ENCODE measurements around the gene C5AR1.
"Not testable (repeated sequence)": the region's sequence is repeated elsewhere in the genome, so short reads cannot be mapped to it uniquely, and the experiment has no call there.

The C5AR1 gene

DNA sequence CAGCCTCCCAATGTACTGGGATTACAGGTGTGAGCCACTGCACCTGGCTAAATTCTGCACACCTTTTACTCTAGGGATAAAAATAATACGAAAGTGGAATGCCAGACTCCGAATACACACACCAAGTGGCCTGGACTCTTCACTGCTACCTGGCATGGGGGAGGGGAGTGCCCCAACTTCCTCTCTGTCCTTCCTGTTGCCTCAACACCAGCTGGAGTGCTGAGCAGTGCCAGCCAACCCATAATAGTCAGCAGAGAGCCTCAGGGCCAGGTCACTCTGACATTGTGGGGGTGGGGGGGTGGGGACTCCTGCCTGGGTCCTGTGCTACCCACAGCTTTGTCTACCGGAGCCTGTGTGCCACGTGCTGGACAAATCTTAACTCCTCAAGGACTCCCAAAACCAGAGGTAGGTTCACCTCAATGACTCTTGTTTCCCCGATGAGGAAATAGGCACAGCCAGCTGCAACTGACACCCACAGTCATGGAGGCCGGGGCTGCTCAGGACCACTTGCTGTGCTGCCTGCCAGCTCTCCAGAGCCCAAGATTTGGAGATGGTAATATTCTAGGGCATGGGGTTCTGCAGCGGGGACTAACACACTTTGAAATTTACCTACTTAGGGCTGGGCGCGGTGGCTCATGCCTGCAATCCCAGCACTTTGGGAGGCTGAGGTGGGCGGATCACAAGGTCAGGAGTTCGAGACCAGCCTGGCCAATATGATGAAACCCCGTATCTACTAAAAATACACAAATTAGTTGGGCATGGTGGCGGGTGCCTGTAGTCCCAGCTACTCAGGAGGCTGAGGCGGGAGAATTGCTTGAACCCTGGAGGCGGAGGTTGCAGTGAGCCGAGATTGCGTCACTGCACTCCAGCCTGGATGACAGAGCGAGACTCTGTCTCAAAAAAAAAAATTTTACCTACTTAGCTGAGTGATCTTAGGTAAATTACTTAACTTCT, 27.4 kb downstream of the C5AR1 start:
- DNase-seq: not testable (repeated sequence)

DNA sequence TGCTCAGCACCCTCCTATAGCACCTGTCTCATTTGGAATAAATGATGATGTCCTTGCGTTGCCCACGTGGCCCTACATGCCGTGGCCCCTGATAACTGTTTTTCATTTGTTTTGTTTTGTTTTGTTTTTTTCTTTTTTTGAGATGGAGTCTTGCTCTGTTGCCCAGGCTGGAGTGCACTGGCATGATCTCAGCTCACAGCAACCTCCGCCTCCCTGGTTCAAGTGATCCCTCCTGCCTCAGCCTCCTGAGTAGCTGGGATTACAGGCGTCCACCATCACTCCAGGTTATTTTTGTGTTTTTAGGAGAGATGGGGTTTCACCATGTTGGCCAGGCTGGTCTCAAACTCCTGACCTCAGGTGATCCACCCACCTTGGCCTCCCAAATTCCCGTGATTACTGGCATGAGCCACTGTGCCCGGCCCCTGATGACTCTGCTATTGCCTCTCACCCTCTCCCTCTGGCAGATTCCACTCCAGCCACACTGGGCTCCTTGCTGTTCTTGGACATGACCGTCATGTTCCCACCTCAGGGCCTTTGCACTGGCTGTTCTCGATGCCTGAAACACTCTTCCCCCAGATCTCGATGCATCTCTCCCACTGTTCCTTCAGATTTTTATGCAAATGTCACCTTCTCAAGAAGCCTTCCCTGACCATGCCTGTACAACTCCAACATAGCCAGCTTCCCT, 29.7 kb downstream of the C5AR1 start:
- DNase-seq: no peak

DNA sequence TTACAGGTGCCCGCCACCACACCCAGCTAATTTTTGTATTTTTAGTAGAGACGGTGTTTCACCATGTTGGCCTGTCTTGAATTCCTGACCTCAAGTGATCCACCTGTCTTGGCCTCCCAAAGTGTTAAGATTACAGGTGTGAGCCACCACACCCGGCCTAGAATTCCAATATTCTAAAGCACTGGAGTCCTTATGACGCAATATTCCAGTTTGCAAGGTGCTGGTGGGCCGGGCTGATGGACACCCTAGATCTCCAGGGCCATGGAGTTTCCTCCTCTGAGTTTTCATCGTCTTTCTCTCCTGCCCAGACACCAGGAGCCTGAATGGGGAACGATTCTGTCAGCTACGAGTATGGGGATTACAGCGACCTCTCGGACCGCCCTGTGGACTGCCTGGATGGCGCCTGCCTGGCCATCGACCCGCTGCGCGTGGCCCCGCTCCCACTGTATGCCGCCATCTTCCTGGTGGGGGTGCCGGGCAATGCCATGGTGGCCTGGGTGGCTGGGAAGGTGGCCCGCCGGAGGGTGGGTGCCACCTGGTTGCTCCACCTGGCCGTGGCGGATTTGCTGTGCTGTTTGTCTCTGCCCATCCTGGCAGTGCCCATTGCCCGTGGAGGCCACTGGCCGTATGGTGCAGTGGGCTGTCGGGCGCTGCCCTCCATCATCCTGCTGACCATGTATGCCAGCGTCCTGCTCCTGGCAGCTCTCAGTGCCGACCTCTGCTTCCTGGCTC, 31.0 kb downstream of the C5AR1 start:
- no peak for DNase-seq

DNA sequence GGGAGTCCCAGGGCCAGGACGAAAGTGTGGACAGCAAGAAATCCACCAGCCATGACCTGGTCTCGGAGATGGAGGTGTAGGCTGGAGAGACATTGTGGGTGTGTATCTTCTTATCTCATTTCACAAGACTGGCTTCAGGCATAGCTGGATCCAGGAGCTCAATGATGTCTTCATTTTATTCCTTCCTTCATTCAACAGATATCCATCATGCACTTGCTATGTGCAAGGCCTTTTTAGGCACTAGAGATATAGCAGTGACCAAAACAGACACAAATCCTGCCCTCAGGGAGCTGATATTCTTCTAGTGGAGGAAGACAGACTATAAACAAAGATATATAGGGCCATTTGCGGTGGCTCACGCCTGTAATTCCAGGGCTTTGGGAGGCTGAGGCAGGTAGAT, 32.1 kb downstream of the C5AR1 start:
- DNase-seq: no peak

DNA sequence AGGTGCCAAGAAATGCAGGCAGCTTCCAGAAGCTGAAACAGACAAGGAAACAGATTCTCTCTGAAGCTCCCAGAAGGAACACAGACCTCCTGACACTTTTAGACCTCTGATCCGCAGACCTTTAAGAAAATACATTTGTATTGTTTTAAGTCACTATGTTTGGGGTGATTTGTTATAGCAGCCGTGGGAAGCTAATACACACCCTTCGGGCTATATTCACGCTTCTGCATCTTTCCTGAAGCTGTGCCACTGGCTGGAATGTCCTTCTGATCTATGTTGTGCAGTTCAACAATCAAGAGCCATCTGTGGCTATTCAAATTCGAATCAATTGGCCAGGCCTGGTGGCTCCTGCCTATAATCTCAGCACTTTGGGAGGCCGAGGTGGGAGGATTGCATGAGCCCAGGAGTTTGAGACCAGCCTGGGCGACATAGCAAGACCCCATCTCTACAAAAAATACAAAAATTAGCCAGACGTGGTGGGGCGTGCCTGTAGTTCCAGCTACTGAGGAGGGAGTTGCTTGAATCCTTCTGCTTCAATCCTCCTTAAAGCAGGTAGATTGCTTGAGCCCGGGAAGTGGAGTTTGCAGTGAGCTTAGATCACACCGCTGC, 33.6 kb downstream of the C5AR1 start:
- no peak for DNase-seq

DNA sequence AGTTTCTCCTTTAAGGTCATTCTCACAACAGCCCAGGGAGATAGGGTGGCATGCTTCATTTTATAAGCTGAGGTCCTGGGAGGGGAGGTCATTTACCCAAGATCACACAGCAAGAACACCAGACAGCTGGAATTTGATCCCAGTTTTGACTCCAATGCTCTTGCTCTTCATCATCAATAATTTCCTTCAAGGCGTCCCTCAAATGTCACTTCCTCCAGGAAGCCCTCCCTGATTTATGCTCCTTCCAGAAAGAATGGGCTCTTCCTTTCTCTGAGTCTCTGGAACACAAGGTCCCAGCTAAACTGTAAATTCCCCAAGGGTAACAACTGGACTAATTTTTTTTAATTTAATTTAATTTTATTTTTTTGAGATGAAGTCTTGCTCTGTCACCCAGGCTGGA, 34.8 kb downstream of the C5AR1 start:
- DNase-seq: no peak

DNA sequence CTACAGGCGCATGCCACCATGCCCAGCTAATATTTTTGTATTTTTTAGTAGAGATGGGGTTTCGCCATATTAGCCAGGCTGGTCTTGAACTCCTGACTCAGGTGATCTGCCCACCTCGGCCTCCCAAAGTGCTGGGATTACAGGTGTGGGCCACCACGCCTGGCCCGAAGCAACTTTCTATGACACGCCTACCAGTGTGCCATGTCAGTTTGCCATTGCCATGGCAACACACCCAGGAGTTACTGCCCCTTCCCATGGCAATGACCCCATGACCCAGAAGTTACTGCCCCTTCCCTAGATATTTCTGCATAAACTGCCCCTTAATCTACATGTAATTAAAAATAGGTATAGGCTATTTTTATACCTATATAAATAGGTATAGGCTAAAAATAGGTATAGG, 36.4 kb downstream of the C5AR1 start:
- not testable (repeated sequence) for DNase-seq

DNA sequence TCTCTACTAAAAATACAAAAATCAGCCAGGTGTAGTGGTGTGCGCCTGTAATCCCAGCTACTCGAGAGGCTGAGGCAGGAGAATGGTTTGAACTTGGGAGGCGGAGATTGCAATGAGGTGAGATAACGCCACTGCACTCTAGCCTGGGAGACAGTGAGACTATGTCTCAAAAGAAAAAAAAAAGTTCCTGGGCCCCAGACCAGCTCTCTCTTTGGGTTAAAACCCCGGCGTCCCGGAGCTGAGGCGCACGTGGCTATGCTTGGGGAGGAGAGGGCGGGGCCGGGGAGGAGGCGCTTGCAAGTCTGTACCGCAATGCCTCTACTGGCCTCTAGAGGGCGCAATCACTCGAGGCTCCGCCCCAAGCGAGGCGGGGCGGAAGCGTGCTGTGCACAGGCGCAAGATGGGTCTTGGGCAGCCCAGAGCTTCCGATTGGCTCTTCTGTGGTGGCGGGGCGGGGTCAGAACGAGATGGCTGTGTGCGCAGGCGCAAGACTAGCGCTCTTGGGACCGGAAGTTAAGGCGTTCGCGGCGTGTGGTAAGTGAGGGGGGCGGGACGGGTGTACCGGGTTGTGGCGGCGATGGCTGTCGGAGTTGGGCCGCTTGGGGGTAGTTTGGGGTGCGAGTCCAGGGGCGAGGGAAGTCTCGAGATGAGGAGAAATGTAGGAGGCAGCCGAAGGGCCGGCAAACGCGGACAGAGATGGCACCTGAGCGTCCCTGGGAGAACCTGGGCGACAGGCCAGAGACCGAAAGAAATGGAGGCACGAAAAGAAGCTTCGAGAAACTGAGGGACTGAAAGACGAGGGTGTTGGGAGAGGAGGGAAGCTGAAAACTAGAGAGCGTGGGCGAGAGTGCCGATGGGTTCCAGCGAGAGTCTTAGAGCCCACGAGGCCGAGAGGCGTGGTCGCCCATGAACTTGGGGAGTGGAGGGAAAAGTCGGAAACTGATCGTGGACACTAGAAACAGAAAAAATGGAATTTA, 39.4 kb downstream of the C5AR1 start, which contains the start of gene DHX34:
Gene DHX34 (plus strand): TSS at position 497 of the 977 bp plus-strand sequence. CDS start 3,716 bp downstream, outside the sequence.
- peak; percentile 98 for DNase-seq

DNA sequence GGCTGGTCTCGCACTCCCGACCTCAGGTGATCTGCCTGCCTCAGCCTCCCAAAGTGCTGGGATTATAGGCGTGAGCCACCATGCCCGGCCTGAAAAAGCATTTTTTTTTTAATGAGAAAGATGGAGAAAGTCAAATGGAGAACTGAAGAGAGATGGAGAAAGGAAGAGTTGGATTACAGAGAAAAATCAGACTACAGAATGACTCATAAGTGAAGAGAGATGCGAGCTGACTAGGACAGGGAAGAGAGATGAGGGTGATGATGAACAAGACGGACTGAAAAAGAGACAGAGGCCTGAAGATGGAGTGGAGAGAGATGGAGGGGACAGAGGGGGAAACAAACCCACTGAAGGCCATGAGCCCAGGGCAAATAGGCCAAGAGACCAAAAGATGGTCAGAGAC, 41.0 kb downstream of the C5AR1 start:
- DNase-seq: no peak

DNA sequence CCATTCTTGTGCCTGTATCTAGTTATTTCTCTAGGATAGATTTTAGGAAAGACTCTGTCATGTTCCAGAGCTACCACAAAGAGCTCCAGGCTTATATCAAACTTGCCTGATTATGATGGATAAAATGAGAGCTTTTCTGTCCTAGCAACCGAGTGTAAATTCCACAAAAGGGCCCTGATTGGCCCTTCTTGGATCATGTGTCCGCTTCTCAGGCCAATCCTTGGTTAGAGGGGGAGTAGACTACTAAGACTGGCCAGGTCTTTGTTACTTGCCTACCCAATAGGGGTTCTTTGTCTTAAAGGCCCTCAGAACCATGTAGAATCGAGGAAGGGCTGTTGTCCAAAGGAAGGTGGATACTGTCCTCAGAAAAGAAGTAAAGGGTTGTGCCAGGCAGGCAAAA, 41.9 kb downstream of the C5AR1 start:
- peak; percentile 12 for DNase-seq

DNA sequence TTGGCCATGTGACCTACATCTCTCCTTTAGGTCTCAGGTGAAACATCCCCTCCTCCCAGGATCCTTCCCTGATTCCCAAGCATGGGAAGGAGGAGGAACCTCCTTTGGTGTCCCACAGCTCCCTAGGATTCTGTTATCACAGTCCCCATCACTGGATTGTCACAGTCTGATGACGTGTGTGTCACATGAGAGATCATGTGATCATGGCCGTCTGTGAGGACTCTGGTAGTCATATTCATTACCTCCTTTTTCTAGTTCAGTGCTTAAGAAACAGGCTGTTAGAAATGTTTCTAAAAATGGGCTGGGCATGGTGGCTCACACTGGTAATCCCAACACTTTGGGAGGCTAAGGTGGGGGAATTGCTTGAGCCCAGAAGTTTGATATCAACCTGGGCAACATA, 42.4 kb downstream of the C5AR1 start:
- no peak for DNase-seq

DNA sequence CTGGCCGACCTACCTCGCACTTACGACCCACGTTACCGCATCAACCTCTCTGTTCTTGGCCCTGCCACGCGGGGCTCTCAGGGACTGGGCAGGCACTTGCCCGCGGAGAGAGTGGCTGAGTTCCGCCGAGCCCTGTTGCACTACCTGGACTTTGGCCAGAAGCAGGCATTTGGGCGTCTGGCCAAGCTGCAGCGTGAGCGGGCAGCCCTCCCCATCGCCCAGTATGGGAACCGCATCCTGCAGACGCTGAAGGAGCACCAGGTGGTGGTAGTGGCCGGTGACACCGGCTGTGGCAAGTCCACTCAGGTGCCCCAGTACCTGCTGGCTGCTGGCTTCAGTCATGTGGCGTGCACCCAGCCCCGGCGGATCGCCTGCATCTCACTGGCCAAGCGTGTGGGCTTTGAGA, 43.6 kb downstream of the C5AR1 start:
- no peak for DNase-seq

DNA sequence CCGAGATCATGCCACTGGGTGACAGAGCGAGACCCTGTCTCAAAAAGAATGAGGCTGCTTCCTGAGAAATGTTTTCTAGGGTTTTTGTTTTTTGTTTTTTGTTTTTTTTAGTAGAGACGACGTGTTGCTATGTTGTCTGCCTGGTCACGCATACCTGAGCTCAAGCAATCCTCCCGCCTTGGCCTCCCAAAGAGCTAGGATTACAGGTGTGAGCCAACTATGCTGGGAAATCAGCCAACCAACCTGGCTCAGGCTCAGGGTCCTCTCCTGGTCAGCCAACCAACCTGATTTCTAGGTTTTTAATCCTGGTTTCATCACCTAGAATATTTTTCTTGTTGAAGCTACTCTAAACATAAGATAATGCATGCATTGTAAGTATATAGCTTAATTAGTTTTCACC, 47.2 kb downstream of the C5AR1 start:
- no peak for DNase-seq

DNA sequence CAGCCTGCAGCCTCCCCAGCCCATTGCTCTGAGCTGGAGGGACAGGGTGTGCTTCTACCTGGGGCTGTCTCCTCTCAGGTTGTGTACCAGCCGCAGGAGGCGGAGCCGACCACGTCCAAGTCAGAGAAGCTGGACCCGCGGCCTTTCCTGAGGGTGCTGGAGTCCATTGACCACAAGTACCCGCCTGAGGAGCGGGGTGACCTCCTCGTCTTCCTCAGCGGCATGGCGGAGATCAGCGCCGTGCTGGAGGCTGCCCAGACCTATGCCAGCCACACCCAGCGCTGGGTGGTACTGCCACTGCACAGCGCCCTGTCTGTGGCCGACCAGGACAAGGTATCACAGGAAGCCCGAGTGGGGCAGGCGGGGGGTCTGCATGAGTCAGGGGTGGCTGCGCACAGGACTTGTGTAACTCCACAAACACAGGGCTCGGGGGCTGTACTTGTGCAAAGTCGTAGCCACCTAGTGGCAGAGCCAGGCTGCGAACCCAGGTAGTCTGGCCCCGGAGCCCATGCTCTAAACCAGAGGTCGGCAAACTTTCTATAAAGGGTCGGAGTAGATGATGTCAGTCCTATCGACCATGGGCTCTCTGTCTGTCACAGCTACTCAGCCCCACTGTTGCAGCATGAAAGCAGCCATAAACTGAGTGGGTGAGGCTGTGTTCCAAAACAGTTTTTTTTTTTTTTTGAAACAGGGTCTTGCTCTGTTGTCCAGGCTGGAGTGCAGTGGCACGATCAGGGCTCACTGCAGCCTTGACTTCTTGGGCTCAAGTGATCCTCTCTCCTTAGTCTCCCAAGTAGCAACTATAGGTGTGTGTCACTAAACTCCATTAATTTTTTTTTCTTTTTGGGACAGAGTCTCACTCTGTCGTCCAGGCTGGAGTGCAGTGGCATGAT, 48.4 kb downstream of the C5AR1 start:
- no peak for DNase-seq

DNA sequence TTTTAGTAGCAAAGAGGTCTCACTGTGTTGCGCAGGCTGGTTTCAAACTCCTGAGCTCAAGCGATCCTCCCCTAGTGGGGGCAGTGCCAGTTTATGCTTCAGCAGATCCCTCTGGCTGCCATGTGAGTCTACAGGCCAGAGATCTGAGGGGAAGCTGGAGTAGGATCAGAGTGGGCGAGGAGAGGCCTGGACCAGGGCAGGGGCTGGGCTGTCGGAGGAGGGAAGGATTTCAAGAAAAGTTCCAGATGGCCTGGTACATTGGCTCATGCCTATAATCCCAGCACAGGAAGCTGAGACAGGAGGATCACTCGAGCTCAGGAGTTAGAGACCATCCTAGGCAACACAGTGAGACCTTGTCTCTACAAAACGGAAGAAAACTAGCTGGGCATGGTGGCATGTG, 49.3 kb downstream of the C5AR1 start:
- no peak for DNase-seq

DNA sequence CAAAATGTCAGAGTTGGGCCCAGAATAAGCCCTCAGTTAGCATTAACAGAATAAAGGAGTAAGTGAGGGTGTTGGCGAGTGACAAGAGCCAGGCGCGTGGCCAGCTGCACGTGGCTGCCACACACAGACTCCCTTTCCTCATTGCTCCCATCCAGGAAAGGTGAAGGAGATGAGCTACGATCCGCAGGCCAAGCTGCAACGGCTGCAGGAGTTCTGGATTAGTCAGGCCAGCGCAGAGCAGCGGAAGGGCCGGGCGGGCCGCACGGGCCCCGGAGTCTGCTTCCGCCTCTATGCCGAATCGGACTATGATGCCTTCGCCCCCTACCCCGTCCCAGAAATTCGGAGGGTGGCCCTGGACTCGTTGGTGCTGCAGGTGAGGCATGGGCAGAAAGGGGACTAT, 52.7 kb downstream of the C5AR1 start:
- DNase-seq: no peak

DNA sequence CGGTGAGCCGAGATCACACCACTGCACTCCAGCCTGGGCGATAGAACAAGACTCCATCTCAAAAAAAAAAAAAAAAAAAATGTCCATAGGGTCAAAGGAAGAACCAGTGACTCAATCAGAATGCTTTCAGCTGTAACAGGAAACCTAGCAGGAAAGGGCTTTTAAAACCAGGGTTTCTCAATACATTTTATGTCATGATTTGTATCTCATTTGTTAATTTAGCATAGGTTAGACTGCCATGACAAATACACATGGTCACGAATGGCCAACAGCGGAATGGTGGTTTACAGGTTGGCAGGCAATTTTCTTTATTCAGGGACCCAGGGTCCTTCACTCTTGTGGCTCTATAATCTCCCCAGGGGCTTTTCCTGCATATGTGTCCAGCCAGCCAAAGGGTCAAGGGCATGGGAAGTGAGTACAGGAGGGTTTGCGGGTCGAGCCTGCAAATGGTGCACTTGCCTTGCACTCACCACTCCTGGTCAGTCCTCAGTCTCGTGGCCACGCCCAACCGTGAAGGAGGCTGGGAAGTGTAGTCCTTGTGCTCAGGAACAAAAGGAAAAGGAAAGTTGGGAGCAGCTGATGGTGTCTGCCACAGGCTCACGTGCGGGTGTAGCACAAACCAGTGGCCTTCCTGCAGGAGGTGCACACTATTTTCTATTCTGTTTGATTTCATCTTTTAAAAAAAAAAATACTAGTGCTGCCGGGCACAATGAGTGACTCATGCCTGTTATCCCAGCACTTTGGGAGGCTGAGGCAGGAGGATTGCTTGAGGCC, 54.3 kb downstream of the C5AR1 start:
- DNase-seq: no peak

DNA sequence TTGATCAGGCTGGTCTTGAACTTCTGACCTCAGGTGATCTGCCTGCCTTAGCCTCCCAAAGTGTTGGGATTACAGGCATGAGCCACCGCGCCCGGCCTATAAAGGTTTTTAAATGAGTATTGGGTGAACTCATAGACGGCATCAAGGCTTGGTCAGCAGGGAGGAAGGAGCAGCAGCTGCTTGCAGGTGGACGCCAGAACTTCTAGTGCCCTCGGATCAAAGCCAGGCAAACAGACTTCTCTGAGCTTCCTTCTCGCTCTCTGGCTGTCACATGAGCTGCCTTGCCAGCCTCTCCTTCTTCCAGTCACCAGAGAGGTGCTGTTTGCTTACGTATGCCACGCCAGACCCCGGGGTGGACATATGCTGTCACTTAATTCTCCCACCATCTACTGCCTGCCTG, 55.8 kb downstream of the C5AR1 start:
- not testable (repeated sequence) for DNase-seq

DNA sequence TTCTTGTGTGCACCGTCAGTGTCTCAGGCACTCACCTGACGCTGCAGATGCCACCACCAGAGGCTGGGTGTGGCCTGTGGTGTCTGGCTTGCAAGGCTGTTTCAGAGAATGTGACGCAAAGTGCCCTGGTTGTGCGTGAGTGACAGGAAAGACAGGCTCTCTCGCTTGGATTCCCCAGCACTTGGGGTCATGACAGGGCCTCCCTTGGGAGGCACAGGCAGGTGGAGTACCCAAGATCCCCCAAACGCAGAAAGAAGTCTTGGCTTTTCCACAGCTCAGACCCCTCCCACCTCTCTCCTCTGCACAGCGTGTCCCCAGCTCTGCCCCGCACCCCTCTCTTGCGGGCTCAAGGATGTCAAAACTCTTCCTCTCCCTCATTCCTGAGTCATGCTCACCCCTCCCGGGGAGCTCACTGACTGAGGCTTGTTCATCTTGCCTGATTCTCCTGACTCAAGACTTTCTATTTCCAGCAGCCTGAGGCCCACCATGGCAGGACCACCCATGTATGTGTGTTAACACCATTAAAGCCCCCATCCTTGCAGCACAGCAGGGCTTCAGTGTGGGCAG, 60.5 kb downstream of the C5AR1 start:
- DNase-seq: no peak

DNA sequence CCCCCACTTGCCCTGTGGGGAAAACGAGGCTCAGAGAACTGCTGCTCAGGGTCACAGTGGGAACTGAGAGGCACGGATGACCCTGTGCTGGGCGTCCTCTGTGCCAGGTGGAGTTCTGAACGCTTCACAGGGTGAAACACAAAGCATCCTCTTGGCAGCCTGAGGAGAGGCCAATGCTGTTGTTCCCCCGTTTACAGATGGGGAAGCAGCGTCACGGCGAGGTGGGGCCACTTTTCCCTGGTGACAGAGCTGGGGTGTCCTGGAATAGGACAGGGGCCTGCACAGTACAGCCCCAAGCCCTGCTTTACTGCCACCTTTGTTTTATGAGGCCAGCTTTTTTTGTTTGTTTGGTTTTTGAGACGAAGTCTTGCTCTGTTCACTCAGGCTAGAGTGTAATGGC, 61.6 kb downstream of the C5AR1 start:
- DNase-seq: no peak

Measured in NCI-H1694 treated with DMSO at 0.1 percent for 48 hours (cell line).